IPS DF 4.7 (cell line): ENCODE data around the gene IGSF10.

ENCODE experiments used
- DNase-seq: peaks from one replicate; pipeline ENCODE4 v3.0.0-alpha.2; 2013; ENCODE audit warnings: low spot score; ENCODE audit errors: extremely low read depth

Gene IGSF10

DNA sequence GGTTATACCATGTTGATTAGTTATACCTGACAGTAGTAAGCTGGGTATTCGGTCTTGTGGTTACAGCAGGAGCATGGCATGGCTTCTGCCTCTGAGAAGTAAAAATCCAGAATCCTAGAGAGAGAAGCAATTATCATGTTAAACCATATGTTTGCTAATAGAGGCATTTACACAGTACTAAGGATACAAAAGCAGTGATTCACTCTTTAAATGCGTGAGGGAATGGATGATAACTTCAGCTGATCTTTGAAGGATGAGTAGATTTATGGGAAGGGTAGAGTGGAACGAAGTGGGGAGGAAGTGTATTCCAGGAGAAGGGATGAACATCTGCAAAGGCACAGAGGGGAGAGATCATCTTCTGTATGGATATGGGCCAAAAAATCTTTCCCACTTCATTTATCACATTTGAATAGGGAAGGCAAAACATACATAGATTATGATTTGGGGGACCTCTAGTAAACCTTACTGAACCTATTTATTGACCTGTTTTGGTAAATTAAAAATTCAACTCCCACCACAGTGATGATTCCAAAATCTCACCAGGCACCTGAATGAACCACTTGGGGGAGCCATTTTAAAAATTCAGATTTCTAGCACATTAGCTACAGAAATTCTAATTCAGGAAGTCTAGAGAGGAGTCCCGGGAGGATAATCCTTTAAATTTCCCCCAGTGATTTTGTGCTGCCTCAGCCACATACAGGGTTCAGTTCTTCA lies 35.1 kb downstream of the IGSF10 start:
- DNase-seq, result no peak

DNA sequence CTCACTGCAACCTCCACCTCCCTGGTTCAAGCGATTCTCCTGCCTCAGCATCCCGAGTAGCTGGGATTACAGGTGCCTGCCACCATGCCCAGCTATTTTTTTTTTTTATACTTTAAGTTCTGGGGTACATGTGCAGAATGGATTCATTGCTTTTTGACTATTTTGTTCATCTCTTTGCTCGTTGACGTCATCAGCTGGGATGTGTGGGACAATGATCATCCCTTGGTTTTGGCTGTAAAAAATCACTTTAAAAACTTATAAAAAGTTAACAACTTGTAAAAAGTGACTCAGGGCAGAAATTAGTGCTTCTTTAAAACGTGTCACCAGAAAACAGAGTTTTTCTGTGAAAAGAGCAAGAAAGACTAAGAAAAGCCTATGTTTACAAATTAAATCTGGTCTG lies 37.8 kb downstream of the IGSF10 start:
- DNase-seq, result no peak

DNA sequence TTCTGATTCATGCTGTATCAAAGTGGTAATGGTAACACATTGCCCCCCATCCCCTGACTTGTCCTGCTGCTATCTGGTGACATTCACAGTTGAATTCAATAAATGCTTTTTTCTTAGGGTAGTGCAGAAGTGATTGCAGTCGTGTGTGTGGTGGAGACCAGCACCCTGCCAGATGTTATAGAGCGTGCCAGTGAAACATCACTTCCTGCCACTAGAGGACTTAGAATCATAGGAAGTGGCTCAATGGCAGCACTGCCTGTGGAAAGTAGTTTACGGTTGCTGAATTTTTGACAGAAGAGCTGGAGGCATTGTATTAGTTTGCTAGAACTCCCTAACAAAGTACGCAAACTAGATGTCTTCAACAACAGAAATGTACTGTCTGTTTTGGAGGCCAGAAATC lies 38.9 kb downstream of the IGSF10 start:
- no peak for DNase-seq

DNA sequence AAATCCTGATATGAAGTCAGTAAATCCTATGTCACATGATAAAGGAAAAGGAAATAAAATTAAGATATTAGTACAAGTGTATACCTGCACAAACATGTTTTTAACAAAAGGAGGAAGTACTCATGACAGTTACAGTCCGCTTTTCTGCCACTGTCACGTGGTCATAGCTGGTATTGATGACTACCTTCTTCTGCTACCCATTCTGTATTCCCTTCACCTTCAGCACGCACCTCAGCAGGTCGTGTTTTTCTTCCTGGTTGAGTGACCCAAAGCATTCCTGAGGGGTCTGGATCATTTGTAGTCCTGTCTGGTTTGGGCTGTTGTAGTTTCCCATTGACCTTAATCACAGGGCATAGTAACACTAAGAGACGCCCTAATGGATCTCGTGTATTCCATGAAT lies 41.1 kb downstream of the IGSF10 start:
- DNase-seq, result no peak

DNA sequence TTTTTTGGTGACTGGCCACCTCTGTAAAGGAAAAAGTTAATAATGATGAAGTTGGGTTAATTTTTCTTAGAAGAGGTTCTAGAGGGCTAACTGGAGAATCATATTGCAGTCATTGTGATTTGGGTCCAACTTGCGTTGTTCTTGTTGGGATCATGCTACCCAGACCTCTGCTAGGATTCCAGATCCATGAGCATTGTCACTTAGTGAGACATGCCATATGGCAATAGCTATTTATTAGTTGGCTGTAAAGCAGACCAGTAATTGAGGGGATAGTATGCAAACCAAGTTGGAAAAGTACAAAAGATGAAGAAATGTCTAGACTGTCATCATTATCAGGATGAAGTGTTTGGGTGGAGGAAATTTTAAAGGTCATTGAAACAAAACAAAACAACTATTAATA lies 45.6 kb downstream of the IGSF10 start:
- DNase-seq, result no peak

DNA sequence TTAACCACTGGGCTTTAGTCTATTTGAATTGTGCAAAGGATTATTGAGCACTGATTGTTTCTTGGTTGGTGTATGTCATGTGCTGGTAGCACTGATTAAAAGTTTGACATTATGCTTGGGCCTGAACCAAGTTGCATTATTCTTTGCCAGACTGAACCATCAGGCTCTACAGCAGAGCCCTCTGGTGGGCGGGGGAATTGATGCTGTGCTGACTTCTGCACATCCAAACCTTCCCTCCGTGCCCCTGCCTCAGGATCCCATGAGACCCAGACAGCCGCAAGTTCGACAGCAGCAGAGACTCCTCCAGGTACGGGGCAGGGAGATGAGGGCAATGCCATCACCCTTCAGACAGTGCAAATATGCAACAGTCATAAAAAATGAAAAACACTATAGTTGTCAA lies 47.9 kb downstream of the IGSF10 start:
- DNase-seq, result no peak
